ENCODE measurements around the gene AKAP1.

Gene AKAP1

GRCh38 chr17:57164814-57165213 is 79.8 kb downstream of the AKAP1 start:
- DNase-seq (ENCODE audit: low read depth in 2 of 2), result no peak

GRCh38 chr17:57165754-57166153 is 80.7 kb downstream of the AKAP1 start:
- DNase-seq (ENCODE audit: low read depth in 2 of 2), result no peak

- no peak for DNase-seq (ENCODE audit: low read depth in 2 of 2)
Measured at GRCh38 chr17:57166803-57167202, 81.8 kb downstream of the AKAP1 start.

GRCh38 chr17:57168695-57169094 is 83.6 kb downstream of the AKAP1 start:
- no peak for DNase-seq (ENCODE audit: low read depth in 2 of 2)

GRCh38 chr17:57170866-57171265 is 85.8 kb downstream of the AKAP1 start:
- DNase-seq (ENCODE audit: low read depth in 2 of 2), result no peak

Data from stimulated activated CD8-positive, alpha-beta memory T cell treated with anti-CD3 and anti-CD28 coated beads, Interleukin-15, amount 100 ng/mL, for 4 hours (primary cell).